C4-2B (cell line): ENCODE results near the gene ADCY10.

Experiments
- H3K27ac ChIP-seq: fragments of 450-650 bp; 2 replicates; pipeline ENCODE4 v1.5.1; 2017
- CTCF ChIP-seq: fragments of 450-650 bp; conservative IDR thresholded peaks from 2 replicates; pipeline ENCODE4 v1.5.1; 2017; ENCODE audit warnings: mild to moderate bottlenecking
- ZFX ChIP-seq: fragments of 450-650 bp; IDR thresholded peaks from 2 replicates; pipeline ENCODE4 v1.6.1; 2017

The ADCY10 gene

GRCh38 chr1:167861664-167862381 lies 52.1 kb downstream of the ADCY10 start:
- H3K27ac ChIP-seq: no peak overlapping the region
- no peak for TF ChIP-seq CTCF
- TF ChIP-seq ZFX: no peak

- TF ChIP-seq ZFX (no peak), CTCF (no peak)
- no peak overlapping the region for H3K27ac ChIP-seq
These were observed 53.6 kb downstream of the ADCY10 start for GRCh38 chr1:167860231-167860923.

- no peak for TF ChIP-seq ZFX
- no peak for TF ChIP-seq CTCF
- no peak overlapping the region for H3K27ac ChIP-seq
These were observed 57.1 kb downstream of the ADCY10 start for GRCh38 chr1:167856711-167857418.

GRCh38 chr1:167854184-167854583 lies 59.8 kb downstream of the ADCY10 start:
- H3K27ac ChIP-seq: peak overlapping the region; percentile 52
- TF ChIP-seq CTCF (no peak), ZFX (no peak)

- H3K27ac ChIP-seq: no peak overlapping the region
- TF ChIP-seq ZFX (no peak), CTCF (no peak)
These were observed 64.3 kb downstream of the ADCY10 start for GRCh38 chr1:167849666-167850065.

- TF ChIP-seq ZFX: no peak
- no peak for TF ChIP-seq CTCF
- H3K27ac ChIP-seq: no peak overlapping the region
These were observed 71.1 kb downstream of the ADCY10 start for GRCh38 chr1:167842872-167843271.

- no peak overlapping the region for H3K27ac ChIP-seq
- TF ChIP-seq ZFX: no peak
- TF ChIP-seq CTCF: no peak
These were observed 72.4 kb downstream of the ADCY10 start for GRCh38 chr1:167841530-167841929.
